IMR-90 (cell line): ENCODE data around the gene HLA-F. TPM values are rescaled to one million over a fixed set of nuclear protein-coding genes. Genes with fewer than 3 reads are reported as not detected.
A peak's percentile ranks its signal among the peaks of the same experiment; 100 is the strongest.

Source experiments
- ATAC-seq: fragments of 200-7000 bp; cut with Tn5 transposase; 2 replicates; pipeline ENCODE4 v1.9.1; 2020; ENCODE audit warnings: low read depth, mild to moderate bottlenecking, moderate library complexity
- BruUV-seq: library from RNA; stranded (reverse); fragments of 400-500 nt; replicated peaks from 2 replicates; lab custom pipeline; 2021; lab: Mats Ljungman, UMichigan
- CTCF ChIA-PET: fragments of 300-600 bp; formaldehyde crosslinking; extraction: SDS; loops from one replicate; lab custom pipeline; 2021; ENCODE audit warnings: antibody characterized with exemption; lab: Yijun Ruan, JAX
- POLR2A ChIA-PET: fragments of 300-600 bp; sonication (Branson Sonifier 250); formaldehyde crosslinking; loops from one replicate; lab custom pipeline; 2022; ENCODE audit warnings: antibody characterized with exemption; ENCODE audit not compliant: unreplicated experiment; lab: Charles Lee
- DNase-seq: peaks from one replicate; pipeline ENCODE4 v3.0.0; 2013
- H2AFZ ChIP-seq: replicated peaks from 2 replicates; pipeline ENCODE3; 2013; ENCODE audit warnings: low read length, mild to moderate bottlenecking; ENCODE audit not compliant: poor library complexity
- H2AK5ac ChIP-seq: 2 replicates; pipeline ENCODE4 v1.6.1; 2013; ENCODE audit warnings: low read depth, low read length, inconsistent platforms
- H2AK9ac ChIP-seq: replicated peaks from 2 replicates; pipeline ENCODE3; 2013; ENCODE audit warnings: mild to moderate bottlenecking, low read depth, low read length, moderate library complexity; ENCODE audit not compliant: poor library complexity
- H2BK120ac ChIP-seq: 2 replicates; pipeline ENCODE4 v1.6.1; 2013; ENCODE audit warnings: low read depth, low read length, inconsistent platforms
- H2BK15ac ChIP-seq: 3 replicates; pipeline ENCODE4 v1.6.1; 2013; ENCODE audit warnings: low read depth, low read length, inconsistent platforms
- H2BK20ac ChIP-seq: 2 replicates; pipeline ENCODE4 v1.6.1; 2013; ENCODE audit warnings: low read depth, mild to moderate bottlenecking, inconsistent platforms, low read length, moderate library complexity
- H2BK5ac ChIP-seq: 2 replicates; pipeline ENCODE4 v1.6.1; 2013; ENCODE audit warnings: mild to moderate bottlenecking, low read depth, low read length, inconsistent platforms; ENCODE audit not compliant: poor library complexity, severe bottlenecking
- H3K14ac ChIP-seq: replicated peaks from 2 replicates; pipeline ENCODE4 v1.6.1; 2013; ENCODE audit warnings: low read depth, low read length, inconsistent platforms
- H3K18ac ChIP-seq: 2 replicates; pipeline ENCODE4 v1.6.1; 2013; ENCODE audit warnings: low read depth, low read length, control low read depth
- H3K23ac ChIP-seq: 2 replicates; pipeline ENCODE4 v1.6.1; 2013; ENCODE audit warnings: low read depth, low read length, inconsistent platforms
- H3K27ac ChIP-seq: 2 replicates; pipeline ENCODE4 v1.5.1; 2013; ENCODE audit warnings: mild to moderate bottlenecking, control low read depth, low read length; ENCODE audit not compliant: insufficient read depth
- H3K27me3 ChIP-seq: 2 replicates; pipeline ENCODE4 v1.6.1; 2013; ENCODE audit warnings: low read length; ENCODE audit not compliant: control insufficient read depth, insufficient read depth
- H3K36me3 ChIP-seq: 2 replicates; pipeline ENCODE4 v1.6.1; 2013; ENCODE audit warnings: low read length, mixed read lengths; ENCODE audit not compliant: control insufficient read depth, insufficient read depth
- H3K4ac ChIP-seq: 2 replicates; pipeline ENCODE4 v1.6.1; 2013; ENCODE audit warnings: low read depth, low read length, inconsistent platforms
- H3K4me1 ChIP-seq: 2 replicates; pipeline ENCODE4 v1.6.1; 2013; ENCODE audit warnings: low read length, mixed read lengths; ENCODE audit not compliant: control insufficient read depth, insufficient read depth
- H3K4me2 ChIP-seq: 2 replicates; pipeline ENCODE4 v1.6.1; 2013; ENCODE audit warnings: low read depth, mild to moderate bottlenecking, control low read depth, low read length, moderate library complexity
- H3K4me3 ChIP-seq: 2 replicates; pipeline ENCODE4 v1.5.1; 2013; ENCODE audit warnings: low read depth, mild to moderate bottlenecking, control low read depth, low read length, moderate library complexity; ENCODE audit not compliant: insufficient read depth
- H3K56ac ChIP-seq: 2 replicates; pipeline ENCODE4 v1.6.1; 2013; ENCODE audit warnings: low read length, inconsistent platforms; ENCODE audit not compliant: insufficient read depth; ENCODE audit errors: extremely low read depth
- H3K79me1 ChIP-seq, 2 experiments: 2 replicates each; pipeline ENCODE4 v1.6.1; 2013; ENCODE audit warnings: low read length in 2 of 2, inconsistent platforms in 1 of 2, low read depth in 1 of 2
- H3K9ac ChIP-seq: 2 replicates; pipeline ENCODE4 v1.6.1; 2013; ENCODE audit warnings: low read depth, low read length, control low read depth
- H3K9me1 ChIP-seq: 2 replicates; pipeline ENCODE4 v1.6.1; 2013; ENCODE audit warnings: low read length, inconsistent platforms; ENCODE audit not compliant: insufficient read depth
- H3K9me3 ChIP-seq: 2 replicates; pipeline ENCODE4 v1.6.1; 2013; ENCODE audit warnings: low read length; ENCODE audit not compliant: control insufficient read depth, insufficient read depth
- H4K20me1 ChIP-seq: 2 replicates; pipeline ENCODE4 v1.6.1; 2013; ENCODE audit warnings: low read length, inconsistent platforms; ENCODE audit not compliant: insufficient read depth
- H4K5ac ChIP-seq: 2 replicates; pipeline ENCODE4 v1.6.1; 2013; ENCODE audit warnings: mild to moderate bottlenecking, low read depth, low read length, control low read depth
- H4K8ac ChIP-seq, 2 experiments: 2 replicates each; pipeline ENCODE4 v1.6.1; 2013; ENCODE audit warnings: low read depth in 2 of 2, low read length in 2 of 2, control low read depth in 1 of 2, inconsistent platforms in 1 of 2
- H4K91ac ChIP-seq: 2 replicates; pipeline ENCODE4 v1.6.1; 2013; ENCODE audit warnings: low read depth, low read length, inconsistent platforms; ENCODE audit not compliant: insufficient read depth
- NFE2L2 ChIP-seq: fragments of 150-350 bp; IDR thresholded peaks from 2 replicates; pipeline ENCODE4 v1.6.1; 2016; ENCODE audit warnings: low read depth, mild to moderate bottlenecking, low read length
- RFX5 ChIP-seq: IDR thresholded peaks from 2 replicates; pipeline ENCODE4 v1.8.0; 2012; ENCODE audit warnings: low read depth, mild to moderate bottlenecking, low read length, moderate library complexity
- WGBS, 2 experiments: methylation state at CpG; one replicate each; pipeline versions ENCODE4 v1.1.5 to v1.1.7; 2013; ENCODE audit warnings: missing lambda C conversion rate in 2 of 2; ENCODE audit not compliant: insufficient read length in 1 of 2; ENCODE audit errors: extremely low coverage in 2 of 2; 5-methylcytosine and 5-hydroxymethylcytosine counted together
- dilution Hi-C: fragments of 300-500 bp; cut with HindIII; formaldehyde crosslinking; loops from one replicate; pipeline ENCODE4 v1.14.3; 2018; ENCODE audit warnings: low sequenced_read_pairs; ENCODE audit not compliant: unreplicated experiment
- in situ Hi-C: fragments of 300-500 bp; cut with MboI; formaldehyde crosslinking; loops from 3 replicates; pipeline ENCODE4 v1.14.3; 2019; ENCODE audit warnings: low sequenced_read_pairs, inconsistent platforms, mixed read lengths
- intact Hi-C: fragments of 100-400 bp; cut with micrococcal nuclease; formaldehyde crosslinking; loops from 2 replicates; pipeline ENCODE4 v1.10.0; 2022
- polyA plus RNA-seq, 3 experiments: library from polyadenylated mRNA; depleted of rRNA; stranded (reverse); fragments of >200 nt; gene quantifications; 2 replicates each; pipeline ENCODE4 v1.2.3, GENCODE V29; 2012; ENCODE audit warnings: low replicate concordance in 1 of 3
- total RNA-seq: library from RNA; depleted of rRNA; stranded (reverse); fragments of >200 nt; gene quantifications from 2 replicates; pipeline ENCODE4 v1.2.3, GENCODE V29; 2012

HLA-F gene
- total and polyA plus RNA-seq, 2 of the 4 experiments (the other 2 are of a cell fraction), result not detected

DNA sequence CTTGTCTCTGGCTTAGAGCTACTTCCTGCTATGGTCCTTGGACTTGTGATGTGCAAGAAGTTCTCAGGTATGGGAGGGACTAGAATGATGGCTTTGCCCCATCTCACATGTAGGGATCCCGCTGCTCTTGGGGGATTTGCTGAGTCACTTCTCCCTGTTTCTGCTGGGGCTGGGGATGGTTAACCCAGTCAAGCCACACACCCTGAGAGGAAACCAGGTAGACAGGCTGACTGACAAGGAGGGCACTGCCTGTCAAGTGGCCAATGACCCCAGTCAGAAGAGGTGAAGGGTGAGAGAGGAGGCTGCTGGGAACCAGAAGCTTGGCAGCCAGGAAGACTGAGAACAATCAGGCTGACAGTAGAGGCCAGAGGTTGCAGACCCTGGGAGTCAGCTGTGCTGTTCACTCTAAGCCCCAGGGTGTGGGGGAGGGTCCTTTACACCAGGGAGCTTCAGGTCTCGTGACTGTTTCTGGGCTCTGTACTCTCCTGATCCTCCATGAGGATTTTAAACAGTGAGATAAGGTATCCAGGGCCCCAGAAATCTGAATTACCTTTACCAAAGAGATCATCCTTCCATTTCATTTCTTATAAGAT is 34.6 kb downstream of the HLA-F start:
- Histone ChIP-seq H2BK120ac (no peak overlapping the region), H3K9me1 (no peaks in the 10 kb centered on the region), H3K27me3 (peaks cover 25% of the 10 kb centered on the region), H3K4me1 (no peaks in the 10 kb centered on the region), H4K20me1 (no peaks in the 10 kb centered on the region), H3K14ac (no peak overlapping the region), H3K4me2 (no peak overlapping the region), H3K18ac (no peak overlapping the region), H4K91ac (no peak overlapping the region), H3K56ac (no peak overlapping the region), H3K4me3 (no peak overlapping the region), H3K23ac (no peak overlapping the region), H2BK5ac (no peak overlapping the region), H2BK15ac (no peak overlapping the region), H3K79me1 (no peaks in the 10 kb centered on the region), H3K9me3 (no peaks in the 10 kb centered on the region), H2BK20ac (no peak overlapping the region), H2AK5ac (no peak overlapping the region), H2AK9ac (no peak overlapping the region), H4K8ac (no peak overlapping the region), H3K36me3 (no peaks in the 10 kb centered on the region), H3K27ac (no peak overlapping the region), H4K5ac (no peak overlapping the region), H2AFZ (no peak overlapping the region), H3K4ac (no peak overlapping the region), H3K9ac (no peak overlapping the region)
- WGBS, 2 experiments, result no CpG with 5 or more reads among the region's 2 CpGs
- no peak for ATAC-seq
- no peak for DNase-seq
- dilution Hi-C loops (no loop called here), intact Hi-C loops (no loop called here), in situ Hi-C loops (no loop called here)
- ChIA-PET POLR2A (no interaction called here), CTCF (interaction anchor here (1.2 kb wide), 1 partner anchor 104 kb away, joined by 5 read pairs; no protein-coding TSS in a partner anchor)
- no TSS peak for BruUV-seq
- TF ChIP-seq NFE2L2 (peak; percentile 12; the same call in 1 of the 2 replicates), RFX5 (no peak)
